ENCODE results near the gene SATB1.

GRCh38 chr3:18393906-18394305, 31.2 kb downstream of the SATB1 start:
- TF ChIP-seq, protein P1, sequence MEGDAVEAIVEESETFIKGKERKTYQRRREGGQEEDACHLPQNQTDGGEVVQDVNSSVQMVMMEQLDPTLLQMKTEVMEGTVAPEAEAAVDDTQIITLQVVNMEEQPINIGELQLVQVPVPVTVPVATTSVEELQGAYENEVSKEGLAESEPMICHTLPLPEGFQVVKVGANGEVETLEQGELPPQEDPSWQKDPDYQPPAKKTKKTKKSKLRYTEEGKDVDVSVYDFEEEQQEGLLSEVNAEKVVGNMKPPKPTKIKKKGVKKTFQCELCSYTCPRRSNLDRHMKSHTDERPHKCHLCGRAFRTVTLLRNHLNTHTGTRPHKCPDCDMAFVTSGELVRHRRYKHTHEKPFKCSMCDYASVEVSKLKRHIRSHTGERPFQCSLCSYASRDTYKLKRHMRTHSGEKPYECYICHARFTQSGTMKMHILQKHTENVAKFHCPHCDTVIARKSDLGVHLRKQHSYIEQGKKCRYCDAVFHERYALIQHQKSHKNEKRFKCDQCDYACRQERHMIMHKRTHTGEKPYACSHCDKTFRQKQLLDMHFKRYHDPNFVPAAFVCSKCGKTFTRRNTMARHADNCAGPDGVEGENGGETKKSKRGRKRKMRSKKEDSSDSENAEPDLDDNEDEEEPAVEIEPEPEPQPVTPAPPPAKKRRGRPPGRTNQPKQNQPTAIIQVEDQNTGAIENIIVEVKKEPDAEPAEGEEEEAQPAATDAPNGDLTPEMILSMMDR (conservative IDR thresholded peaks at IDR 0.05; ENCODE audit: low read depth in 2 of 2) = no peak
- no peak for TF ChIP-seq POLR2AphosphoS5 (IDR thresholded peaks at IDR 0.05; ENCODE audit: low read depth)
- no peak for TF ChIP-seq REST (IDR thresholded peaks at IDR 0.05; ENCODE audit: unreplicated experiment)
